BJ (cell line): ENCODE measurements around the gene LIMA1. TPM values are rescaled to one million over a fixed set of nuclear protein-coding genes. Genes with fewer than 3 reads are reported as not detected.

ENCODE experiments used
- CTCF ChIA-PET: fragments of 350-600 bp; formaldehyde crosslinking; extraction: SDS; loops from one replicate; lab custom pipeline; 2021; ENCODE audit warnings: antibody characterized with exemption, inconsistent platforms; lab: Yijun Ruan, JAX
- POLR2A ChIA-PET: fragments of 300-600 bp; sonication (Branson Sonifier 250); formaldehyde crosslinking; extraction: SDS; loops from one replicate; lab custom pipeline; 2021; ENCODE audit warnings: antibody characterized with exemption; lab: Charles Lee
- DNase-seq: peaks from one replicate; pipeline ENCODE4 v3.0.0-alpha.2; 2011; ENCODE audit warnings: low read depth
- H3K27me3 ChIP-seq: 2 replicates; pipeline ENCODE4 v1.6.0; 2011; ENCODE audit warnings: low read length; ENCODE audit not compliant: control insufficient read depth, insufficient read depth
- H3K36me3 ChIP-seq: 2 replicates; pipeline ENCODE4 v1.5.1; 2011; ENCODE audit warnings: low read length; ENCODE audit not compliant: control insufficient read depth, insufficient read depth
- H3K4me3 ChIP-seq: 2 replicates; pipeline ENCODE4 v1.5.1; 2011; ENCODE audit warnings: low read depth, mild to moderate bottlenecking, control low read depth, low read length
- CTCF ChIP-seq: IDR thresholded peaks from 2 replicates; pipeline ENCODE4 v1.5.1; 2011; ENCODE audit warnings: low read depth, mild to moderate bottlenecking, control low read depth, inconsistent platforms, low read length, moderate library complexity; ENCODE audit not compliant: insufficient read depth
- polyA plus RNA-seq: library from polyadenylated mRNA; depleted of rRNA; stranded (reverse); fragments of >200 nt; gene quantifications from 2 replicates; pipeline ENCODE4 v1.2.3, GENCODE V29; 2011

LIMA1 gene
- polyA plus RNA-seq, 1 experiment: 368 TPM

DNA sequence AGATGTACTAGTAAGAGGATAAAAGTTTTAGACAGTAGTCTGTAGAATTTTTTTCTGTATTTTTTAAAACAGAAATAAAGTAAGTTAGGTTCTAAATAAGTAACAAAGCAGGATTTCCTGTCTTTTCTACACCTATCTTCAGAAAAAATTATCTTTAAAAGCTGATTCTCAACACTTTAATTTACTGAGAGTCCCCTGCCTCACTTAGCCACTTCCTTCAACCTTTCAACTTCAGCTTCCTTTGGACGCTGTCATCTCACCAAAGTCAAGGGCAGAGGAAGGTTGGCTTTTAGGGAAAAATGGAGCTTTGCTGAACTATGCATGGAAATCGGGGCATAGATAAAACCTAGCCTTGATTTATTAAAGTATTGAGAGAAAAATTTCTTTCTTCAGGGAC is 71.3 kb downstream of the LIMA1 start:
- ChIA-PET POLR2A (interaction anchor here (0.6 to 0.7 kb wide), 3 partner anchors 30 to 102 kb away, joined by 3 to 19 read pairs (median 3); no protein-coding TSS in a partner anchor), CTCF (interaction anchor here (0.8 to 2.4 kb wide), 6 partner anchors 9 to 103 kb away, joined by 3 to 13 read pairs (median 4); no protein-coding TSS in a partner anchor)
- no peaks in the 10 kb centered on the region for H3K27me3 ChIP-seq
- peaks cover 6% of the 10 kb centered on the region for H3K36me3 ChIP-seq
- DNase-seq: no peak
- no peak overlapping the region for H3K4me3 ChIP-seq
- TF ChIP-seq CTCF: no peak

GRCh38 chr12:50211392-50212070 is 71.8 kb downstream of the LIMA1 start:
- Histone ChIP-seq H3K36me3 (peaks cover 6% of the 10 kb centered on the region), H3K4me3 (no peak overlapping the region)
- POLR2A ChIA-PET: interaction anchor here (0.6 to 0.7 kb wide), 3 partner anchors 31 to 103 kb away, joined by 3 to 19 read pairs (median 3); no protein-coding TSS in a partner anchor

DNA sequence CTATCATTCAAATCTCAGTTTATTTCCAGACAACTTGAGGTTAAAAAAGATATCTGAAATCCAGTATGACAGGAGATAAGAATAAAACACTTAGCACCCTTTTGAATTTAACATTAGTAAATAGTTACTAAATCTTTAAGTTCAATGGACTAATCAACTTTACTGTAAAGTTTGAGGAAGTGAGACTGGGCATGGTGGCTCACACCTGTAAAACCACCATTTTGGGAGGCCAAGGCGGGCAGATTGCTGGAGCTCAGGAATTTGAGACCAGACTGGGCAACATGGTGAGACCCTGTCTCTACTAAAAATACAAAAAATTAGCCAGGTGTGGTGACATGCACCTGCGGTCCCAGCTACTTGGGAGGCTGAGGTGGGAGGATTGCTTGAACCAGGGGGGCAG is 75.9 kb downstream of the LIMA1 start:
- no peak for DNase-seq
- ChIA-PET POLR2A (no interaction called here), CTCF (no interaction called here)
- TF ChIP-seq CTCF: no peak
- peaks cover 14% of the 10 kb centered on the region for H3K36me3 ChIP-seq
- no peak overlapping the region for H3K4me3 ChIP-seq
- no peaks in the 10 kb centered on the region for H3K27me3 ChIP-seq

More at GRCh38 chr12:50211392-50212070, 71.8 kb downstream of the LIMA1 start:
- no peak for DNase-seq
- CTCF ChIA-PET: interaction anchor here (0.8 to 2.4 kb wide), 4 partner anchors 8 to 103 kb away, joined by 3 to 13 read pairs (median 5); no protein-coding TSS in a partner anchor
- TF ChIP-seq CTCF: no peak
- H3K27me3 ChIP-seq: no peaks in the 10 kb centered on the region

GRCh38 chr12:50205648-50206047 is 77.7 kb downstream of the LIMA1 start:
- peaks cover 13% of the 10 kb centered on the region for H3K36me3 ChIP-seq
- ChIA-PET POLR2A (interaction anchor here (0.6 kb wide), 1 partner anchor 107 kb away, joined by 8 read pairs; no protein-coding TSS in a partner anchor), CTCF (no interaction called here)
- no peak overlapping the region for H3K4me3 ChIP-seq
- no peaks in the 10 kb centered on the region for H3K27me3 ChIP-seq
- DNase-seq: no peak
- no peak for TF ChIP-seq CTCF

DNA sequence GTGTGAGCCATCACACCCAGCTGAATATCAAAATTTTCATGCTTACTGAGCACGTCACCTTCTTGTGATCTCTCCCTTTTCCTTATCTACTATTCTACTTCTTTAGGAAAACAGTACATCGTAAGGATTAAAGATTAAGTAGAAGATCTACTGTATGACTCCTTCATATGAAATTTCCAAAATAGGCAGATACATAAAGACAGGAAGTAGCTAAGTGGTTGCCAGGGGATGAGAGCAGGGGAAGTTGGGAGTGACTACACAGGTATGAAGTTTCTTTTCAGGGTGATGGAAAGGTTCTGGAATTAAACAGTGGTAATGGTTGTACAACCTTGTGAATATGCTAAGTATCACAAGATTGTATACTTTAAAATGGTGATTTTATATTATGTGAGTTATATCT is 79.6 kb downstream of the LIMA1 start:
- H3K36me3 ChIP-seq: peaks cover 16% of the 10 kb centered on the region
- DNase-seq: no peak
- ChIA-PET POLR2A (interaction anchor here (0.6 kb wide), 2 partner anchors 35 to 46 kb away, joined by 3 to 6 read pairs; no protein-coding TSS in a partner anchor), CTCF (interaction anchor here (1.4 to 2.4 kb wide), 2 partner anchors 8 to 92 kb away, joined by 4 to 7 read pairs; partner anchors contain the start of gene COX14)
- H3K4me3 ChIP-seq: no peak overlapping the region
- no peak for TF ChIP-seq CTCF
- H3K27me3 ChIP-seq: no peaks in the 10 kb centered on the region
